HCT116 (cell line): Measurements from ENCODE around the gene UTP11. TPM values are rescaled to one million over a fixed set of nuclear protein-coding genes. Genes with fewer than 3 reads are reported as not detected.

Experiments
- ATAC-seq: fragments of 200-7000 bp; cut with Tn5 transposase; 2 replicates; pipeline ENCODE4 v1.9.1; 2020; ENCODE audit warnings: mild to moderate bottlenecking, moderate library complexity
- BruUV-seq: library from RNA; stranded (reverse); fragments of 400-500 nt; replicated peaks from 2 replicates; lab custom pipeline; 2021; lab: Mats Ljungman, UMichigan
- CTCF ChIA-PET: fragments of 300-600 bp; sonication (Branson Sonifier 250); formaldehyde crosslinking; loops from one replicate; lab custom pipeline; 2021; ENCODE audit warnings: antibody characterized with exemption; lab: Charles Lee
- POLR2A ChIA-PET: fragments of 300-600, 350-600 bp; sonication (Branson Sonifier 250); formaldehyde crosslinking; loops from one replicate; lab custom pipeline; 2021; ENCODE audit warnings: antibody characterized with exemption; lab: Charles Lee
- RAD21 ChIA-PET, 2 experiments: fragments of 300-600 bp; sonication (Branson Sonifier 250); formaldehyde crosslinking; loops; one replicate each; lab custom pipeline; 2023; ENCODE audit warnings: low total read pairs in 2 of 2; ENCODE audit not compliant: uncharacterized antibody in 2 of 2, unreplicated experiment in 2 of 2, low non-redundant PET in 1 of 2; lab: Charles Lee
- DNase-seq: peaks from one replicate; pipeline ENCODE4 v3.0.0-alpha.2; 2010; ENCODE audit warnings: low read depth, low spot score
- H2AFZ ChIP-seq: fragments of 200-600 bp; shearing (Covaris generic), sonication (generic); 2 replicates; pipeline ENCODE4 v1.6.1; 2017; ENCODE audit warnings: low read depth, mixed run types, mixed read lengths, antibody characterized with exemption, low read length; ENCODE audit not compliant: poor library complexity, severe bottlenecking
- H3K27ac ChIP-seq: 2 replicates; pipeline ENCODE4 v1.5.1; 2012; ENCODE audit warnings: low read depth, low read length
- H3K27me3 ChIP-seq: fragments of 200-600 bp; sonication (generic); 2 replicates; pipeline ENCODE4 v1.6.1; 2016; ENCODE audit warnings: mixed run types, low read length, mixed read lengths; ENCODE audit not compliant: insufficient read depth
- H3K36me3 ChIP-seq, 2 experiments: fragments of 200-500 bp in 1 of 2; fragments of 200-600 bp in 1 of 2; sonication (Bioruptor generic) in 1 of 2; sonication (generic) in 1 of 2; 2 replicates each; pipeline versions ENCODE4 v1.5.1 to v1.6.1; 2014 to 2016; ENCODE audit warnings: low read length in 2 of 2, inconsistent platforms in 1 of 2, mixed read lengths in 1 of 2, mixed run types in 1 of 2; ENCODE audit not compliant: insufficient read depth in 2 of 2, control insufficient read depth in 1 of 2
- H3K4me1 ChIP-seq, 2 experiments: fragments of 200-600 bp in 1 of 2; sonication (generic) in 1 of 2; 2 replicates each; pipeline versions ENCODE4 v1.5.1 to v1.6.1; 2012 to 2017; ENCODE audit warnings: low read length in 2 of 2, inconsistent platforms in 1 of 2, mild to moderate bottlenecking in 1 of 2, mixed read lengths in 1 of 2, mixed run types in 1 of 2, moderate library complexity in 1 of 2; ENCODE audit not compliant: insufficient read depth in 2 of 2, control insufficient read depth in 1 of 2
- H3K4me2 ChIP-seq: fragments of 200-600 bp; sonication (generic); 2 replicates; pipeline ENCODE4 v1.6.1; 2017; ENCODE audit warnings: mixed run types, low read length, mixed read lengths
- H3K4me3 ChIP-seq, 2 experiments: fragments of 200-600 bp in 1 of 2; sonication (generic) in 1 of 2; replicated peaks in 1 of 2; 2 replicates each; pipeline ENCODE4 v1.5.1; 2011 to 2016; ENCODE audit warnings: low read length in 2 of 2, control low read depth in 1 of 2, low read depth in 1 of 2, mild to moderate bottlenecking in 1 of 2, mixed read lengths in 1 of 2, mixed run types in 1 of 2
- H3K79me2 ChIP-seq: fragments of 200-600 bp; sonication (generic); 2 replicates; pipeline ENCODE4 v1.6.1; 2017; ENCODE audit warnings: mild to moderate bottlenecking, mixed run types, low read length, moderate library complexity, mixed read lengths; ENCODE audit not compliant: insufficient read depth
- H3K9ac ChIP-seq: fragments of 200-600 bp; sonication (generic); 2 replicates; pipeline ENCODE4 v1.6.1; 2016; ENCODE audit warnings: low read length, mixed read lengths
- H3K9me2 ChIP-seq: fragments of 200-600 bp; sonication (generic), shearing (Covaris generic); 2 replicates; pipeline ENCODE4 v1.6.1; 2017; ENCODE audit warnings: mixed run types, mild to moderate bottlenecking, moderate library complexity; ENCODE audit not compliant: insufficient read depth
- H3K9me3 ChIP-seq, 2 experiments: fragments of 200-500 bp in 1 of 2; fragments of 200-600 bp in 1 of 2; sonication (Bioruptor generic) in 1 of 2; sonication (generic) in 1 of 2; 2 replicates each; pipeline ENCODE4 v1.6.1; 2014 to 2017; ENCODE audit warnings: low read length in 2 of 2, mixed read lengths in 2 of 2, inconsistent platforms in 1 of 2, low read depth in 1 of 2, mild to moderate bottlenecking in 1 of 2, mixed run types in 1 of 2, moderate library complexity in 1 of 2; ENCODE audit not compliant: control insufficient read depth in 1 of 2, insufficient read depth in 1 of 2
- H4K20me1 ChIP-seq: fragments of 200-600 bp; sonication (generic), shearing (Covaris generic); 2 replicates; pipeline ENCODE4 v1.6.1; 2017; ENCODE audit warnings: mixed run types, mild to moderate bottlenecking, moderate library complexity; ENCODE audit not compliant: insufficient read depth
- EZH2 ChIP-seq: fragments of 200-600 bp; sonication (generic); IDR thresholded peaks from 2 replicates; pipeline ENCODE4 v1.6.1; 2017; ENCODE audit warnings: antibody characterized with exemption, mixed run types
- POLR2A ChIP-seq: IDR thresholded peaks from 2 replicates; pipeline ENCODE4 v1.7.0; 2011; ENCODE audit warnings: borderline replicate concordance; ENCODE audit not compliant: insufficient read depth, insufficient read length; ENCODE audit errors: extremely low read depth
- RAD21 ChIP-seq: IDR thresholded peaks from 2 replicates; pipeline ENCODE4 v1.6.1; 2012; ENCODE audit warnings: low read depth, mild to moderate bottlenecking
- SRF ChIP-seq: IDR thresholded peaks from 2 replicates; pipeline ENCODE4 v1.6.1; 2012; ENCODE audit warnings: low read depth
- TCF7L2 ChIP-seq: IDR thresholded peaks from 2 replicates; pipeline ENCODE4 v1.7.0; 2011; ENCODE audit warnings: borderline replicate concordance, inconsistent platforms; ENCODE audit not compliant: insufficient read depth, insufficient read length; ENCODE audit errors: extremely low read depth
- intact Hi-C: fragments of 100-400 bp; cut with micrococcal nuclease; formaldehyde crosslinking; loops from 2 replicates; pipeline ENCODE4 v1.10.0; 2022
- total RNA-seq: library from RNA; stranded (reverse); gene quantifications from one replicate; pipeline ENCODE4 v1.2.1, GENCODE V29; 2021; ENCODE audit not compliant: unreplicated experiment
- TF ChIP-seq, protein P1 (sequence below): IDR thresholded peaks from 2 replicates; pipeline ENCODE4 v1.6.1; 2012
- TF ChIP-seq, protein P2 (sequence below): IDR thresholded peaks from 2 replicates; pipeline ENCODE4 v1.6.1; 2012

The UTP11 gene
- total RNA-seq, 1 experiment from 2014 or later, result 47.5 TPM

DNA sequence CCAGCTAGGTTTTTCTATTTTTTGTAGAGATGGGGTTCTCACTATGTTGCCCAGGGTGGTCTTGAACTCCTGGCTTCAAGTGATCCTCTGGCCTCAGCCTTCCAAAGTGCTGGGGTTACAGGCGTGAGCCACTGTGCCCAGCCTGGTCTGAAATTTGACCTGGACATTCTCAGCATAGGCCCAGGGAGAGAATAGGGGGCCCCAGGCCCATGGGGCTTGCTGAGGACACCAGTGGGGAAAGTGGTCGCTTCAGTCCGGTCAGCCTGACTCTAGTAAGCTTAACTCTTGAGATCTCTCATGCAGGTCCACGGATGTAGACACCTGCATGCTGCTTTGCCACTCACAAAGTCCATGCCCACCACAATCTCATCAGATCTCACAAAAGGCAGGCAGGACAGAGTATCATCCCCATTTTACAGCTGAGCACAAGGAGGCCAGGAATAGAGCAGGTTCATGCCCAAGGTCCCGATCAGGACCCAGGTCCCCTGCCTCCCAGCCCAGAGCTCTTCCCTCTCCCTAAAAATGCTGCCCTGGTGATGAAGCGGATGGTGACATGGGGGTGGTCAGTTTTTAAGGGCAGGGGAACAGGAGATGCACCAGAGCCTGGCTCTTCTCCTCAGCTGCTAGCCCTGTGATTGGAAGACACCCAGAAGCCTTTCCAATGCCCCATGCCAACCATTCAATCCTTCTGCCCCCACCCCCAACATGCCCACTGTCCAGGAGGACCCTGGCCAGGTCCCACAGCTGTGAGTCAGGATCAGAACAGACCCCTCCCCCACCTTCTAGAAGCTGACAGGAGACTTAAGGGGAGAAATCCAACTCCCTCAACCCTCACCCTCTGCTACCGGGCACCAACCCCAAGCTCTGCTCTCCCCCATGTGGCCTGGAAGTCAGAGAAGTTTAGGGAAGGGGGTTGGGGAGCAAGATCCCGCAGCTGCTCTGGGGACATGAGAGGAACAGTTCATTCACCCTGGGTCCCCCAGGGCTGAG, 9.0 kb upstream of the UTP11 start:
- POLR2A ChIA-PET, result interaction anchor here (1.2 kb wide), 1 partner anchor 9 kb away, joined by 3 read pairs; the partner anchor contains the start of gene UTP11
- Histone ChIP-seq H3K4me1 (peaks cover 48 to 67% of the 10 kb centered on the region in 2 experiments), H3K79me2 (peaks cover 53% of the 10 kb centered on the region), H3K4me2 (peak overlapping the region; percentile 82), H3K9me2 (no peaks in the 10 kb centered on the region), H3K4me3 (peak overlapping the region; percentile 80 to 88), H3K9ac (peak overlapping the region; percentile 74), H4K20me1 (no peaks in the 10 kb centered on the region), H3K27ac (peak overlapping the region; percentile 49), H3K36me3 (peaks cover under 1 to 6% of the 10 kb centered on the region in 2 experiments; a peak in 2 of 4 replicates), H3K27me3 (no peaks in the 10 kb centered on the region), H2AFZ (no peak overlapping the region), H3K9me3 (no peaks in the 10 kb centered on the region)
- DNase-seq (no peak), ATAC-seq (no peak)
- CTCF ChIA-PET, result no interaction called here
- RAD21 ChIA-PET, result interaction anchor here in 1 of 2 experiments (0.7 kb wide), 1 partner anchor 9 kb away, joined by 5 read pairs; no protein-coding TSS in a partner anchor
- TF ChIP-seq SRF (no peak), TCF7L2 (no peak), RAD21 (no peak), EZH2 (no peak), POLR2A (no peak)
- TF ChIP-seq, protein P1, sequence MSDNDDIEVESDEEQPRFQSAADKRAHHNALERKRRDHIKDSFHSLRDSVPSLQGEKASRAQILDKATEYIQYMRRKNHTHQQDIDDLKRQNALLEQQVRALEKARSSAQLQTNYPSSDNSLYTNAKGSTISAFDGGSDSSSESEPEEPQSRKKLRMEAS, result no peak
- TF ChIP-seq, protein P2, sequence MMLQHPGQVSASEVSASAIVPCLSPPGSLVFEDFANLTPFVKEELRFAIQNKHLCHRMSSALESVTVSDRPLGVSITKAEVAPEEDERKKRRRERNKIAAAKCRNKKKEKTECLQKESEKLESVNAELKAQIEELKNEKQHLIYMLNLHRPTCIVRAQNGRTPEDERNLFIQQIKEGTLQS, result no peak
- BruUV-seq, result no TSS peak
- intact Hi-C loops, result no loop called here
